K562 (cell line): Measurements from ENCODE around the gene BUB3. TPM values are rescaled to one million over a fixed set of nuclear protein-coding genes. Genes with fewer than 3 reads are reported as not detected.

Experiments
- ATAC-seq: fragments of 200-7000 bp; cut with Tn5 transposase; 3 replicates; pipeline ENCODE4 v1.9.1; 2020; ENCODE audit warnings: moderate library complexity
- BruUV-seq: library from RNA; stranded (reverse); fragments of 400-500 nt; replicated peaks from 2 replicates; lab custom pipeline; 2021; lab: Mats Ljungman, UMichigan
- CTCF ChIA-PET: fragments of 300-600 bp; formaldehyde crosslinking; extraction: SDS; loops from one replicate; lab custom pipeline; 2021; ENCODE audit warnings: low intra/inter-chr PET ratio; lab: Yijun Ruan, JAX
- POLR2A ChIA-PET: fragments of 300-600, 350-650 bp; sonication (Branson Sonifier 250); formaldehyde crosslinking; extraction: SDS; loops from one replicate; lab custom pipeline; 2021; ENCODE audit warnings: antibody characterized with exemption, inconsistent platforms; lab: Yijun Ruan, JAX
- DNase-seq, 4 experiments: peaks; one replicate each; pipeline versions ENCODE4 v3.0.0 to v3.0.0-alpha.2; 2011 to 2018; ENCODE audit warnings: low spot score in 3 of 4, mixed read lengths in 3 of 4; ENCODE audit errors: extremely low read depth in 1 of 4
- FAIRE-seq: peaks from 2 replicates; lab custom pipeline; 2011; peaks lifted over from hg19 to GRCh38; lab: Jason Lieb, UNC
- H2AFZ ChIP-seq: 2 replicates; pipeline ENCODE4 v1.6.0; 2011; ENCODE audit warnings: low read depth, low read length, control low read depth, inconsistent platforms
- H3K27ac ChIP-seq: fragments of 200-600 bp; 3 replicates; pipeline ENCODE4 v1.8.0; 2011; ENCODE audit warnings: low read depth, mild to moderate bottlenecking, control low read depth, inconsistent platforms, low read length, moderate library complexity, mixed read lengths; ENCODE audit errors: extremely low read depth
- H3K27me3 ChIP-seq, 2 experiments: fragments of 300-600 bp in 1 of 2; 2 replicates in 1 of 2; 3 replicates in 1 of 2; pipeline versions ENCODE4 v1.6.0 to v1.8.0; 2011; ENCODE audit warnings: inconsistent platforms in 2 of 2, low read length in 2 of 2, mild to moderate bottlenecking in 1 of 2, mixed read lengths in 1 of 2, moderate library complexity in 1 of 2; ENCODE audit not compliant: control insufficient read depth in 2 of 2, insufficient read depth in 2 of 2
- H3K36me3 ChIP-seq: fragments of 300-600 bp; 3 replicates; pipeline ENCODE4 v1.8.0; 2011; ENCODE audit warnings: mild to moderate bottlenecking, low read length, inconsistent platforms; ENCODE audit not compliant: control insufficient read depth, insufficient read depth
- H3K4me1 ChIP-seq, 2 experiments: fragments of 200-600 bp in 1 of 2; replicated peaks in 1 of 2; 2 replicates in 1 of 2; 3 replicates in 1 of 2; pipeline versions ENCODE4 v1.5.1 to v1.8.0; 2011; ENCODE audit warnings: inconsistent platforms in 2 of 2, low read length in 2 of 2, mild to moderate bottlenecking in 1 of 2, mixed read lengths in 1 of 2, moderate library complexity in 1 of 2; ENCODE audit not compliant: control insufficient read depth in 2 of 2, insufficient read depth in 2 of 2
- H3K4me2 ChIP-seq: 2 replicates; pipeline ENCODE4 v1.6.1; 2011; ENCODE audit warnings: low read length, control low read depth, inconsistent platforms, mixed read lengths; ENCODE audit not compliant: insufficient read depth
- H3K4me3 ChIP-seq: fragments of 200-600 bp; sonication (generic), shearing (Covaris generic); 2 replicates; pipeline ENCODE4 v1.5.1; 2016; ENCODE audit warnings: control low read depth, inconsistent platforms
- H3K79me2 ChIP-seq: fragments of 200-600 bp; 3 replicates; pipeline ENCODE4 v1.8.0; 2011; ENCODE audit warnings: low read length, inconsistent platforms; ENCODE audit not compliant: control insufficient read depth, insufficient read depth
- H3K9ac ChIP-seq, 2 experiments: 2 replicates each; pipeline versions ENCODE4 v1.6.0 to v1.6.1; 2011; ENCODE audit warnings: low read depth in 2 of 2, low read length in 2 of 2, control low read depth in 1 of 2, inconsistent platforms in 1 of 2, mild to moderate bottlenecking in 1 of 2, mixed read lengths in 1 of 2; ENCODE audit not compliant: insufficient read depth in 1 of 2
- H3K9me1 ChIP-seq: one replicate; pipeline ENCODE4 v1.6.0; 2011; ENCODE audit warnings: inconsistent platforms, mild to moderate bottlenecking, low read length, moderate library complexity; ENCODE audit not compliant: control insufficient read depth, insufficient read depth
- H3K9me3 ChIP-seq: replicated peaks from 2 replicates; pipeline ENCODE4 v1.5.1; 2011; ENCODE audit warnings: low read depth, low read length, inconsistent platforms; ENCODE audit not compliant: control insufficient read depth, insufficient read depth
- H4K20me1 ChIP-seq: replicated peaks from 2 replicates; pipeline ENCODE4 v1.6.1; 2011; ENCODE audit warnings: low read length, inconsistent platforms, mixed read lengths; ENCODE audit not compliant: control insufficient read depth, insufficient read depth
- ARID1B ChIP-seq: fragments of 450-650 bp; IDR thresholded peaks from 2 replicates; pipeline ENCODE4 v1.6.1; 2016; ENCODE audit warnings: antibody characterized with exemption, mild to moderate bottlenecking, inconsistent platforms
- ATF3 ChIP-seq, 2 experiments: fragments of 450-650 bp in 1 of 2; sonication (generic) in 1 of 2; formaldehyde crosslinking in 1 of 2; IDR thresholded peaks in 1 of 2; conservative IDR thresholded peaks in 1 of 2; 2 replicates each; pipeline versions ENCODE4 v1.6.1 to v1.8.1; 2016 to 2023; ENCODE audit warnings: mild to moderate bottlenecking in 2 of 2, moderate library complexity in 2 of 2, inconsistent platforms in 1 of 2, missing genetic modification reagents in 1 of 2
- BHLHE40 ChIP-seq: IDR thresholded peaks from 2 replicates; pipeline ENCODE4 v1.6.1; 2011; ENCODE audit warnings: low read length, improper control_type of control experiment
- CBFA2T2 ChIP-seq: fragments of 450-650 bp; conservative IDR thresholded peaks from 2 replicates; pipeline ENCODE4 v1.6.1; 2017; ENCODE audit warnings: mild to moderate bottlenecking
- CBFA2T3 ChIP-seq: fragments of 450-650 bp; IDR thresholded peaks from 2 replicates; pipeline ENCODE4 v1.6.1; 2017
- CEBPG ChIP-seq, 3 experiments: fragments of 200-800 bp in 1 of 3; sonication (Bioruptor generic) in 1 of 3; sonication (generic) in 1 of 3; formaldehyde crosslinking in 1 of 3; IDR thresholded peaks in 2 of 3; conservative IDR thresholded peaks in 1 of 3; 2 replicates each; pipeline versions ENCODE4 v1.6.1 to v1.8.0; 2016 to 2022; ENCODE audit warnings: missing compliant biosample characterization in 2 of 3, missing genetic modification characterization in 2 of 3, mild to moderate bottlenecking in 1 of 3, missing genetic modification reagents in 1 of 3
- FOS ChIP-seq: IDR thresholded peaks from 3 replicates; pipeline ENCODE4 v1.6.1; 2011; ENCODE audit not compliant: insufficient read length; ENCODE audit errors: extremely low read depth
- FOSL1 ChIP-seq: fragments of 200-800 bp; sonication (Bioruptor generic); conservative IDR thresholded peaks from 2 replicates; pipeline ENCODE4 v1.6.1; 2016; ENCODE audit warnings: missing genetic modification characterization, missing compliant biosample characterization
- JUND ChIP-seq, 2 experiments: IDR thresholded peaks; 2 replicates in 1 of 2; 3 replicates in 1 of 2; pipeline ENCODE4 v1.6.1; 2011; ENCODE audit warnings: borderline replicate concordance in 2 of 2, low read depth in 2 of 2, low read length in 2 of 2, improper control_type of control experiment in 1 of 2, missing biosample characterization in 1 of 2, missing genetic modification characterization in 1 of 2, missing genetic modification reagents in 1 of 2
- KDM1A ChIP-seq, 2 experiments: fragments of 450-650 bp; IDR thresholded peaks; 2 replicates each; pipeline ENCODE4 v1.6.1; 2016; ENCODE audit warnings: mild to moderate bottlenecking in 2 of 2
- NCOR1 ChIP-seq: fragments of 450-650 bp; IDR thresholded peaks from 2 replicates; pipeline ENCODE4 v1.6.1; 2016; ENCODE audit warnings: mild to moderate bottlenecking, moderate library complexity
- PREB ChIP-seq: sonication (generic); formaldehyde crosslinking; IDR thresholded peaks from 2 replicates; pipeline ENCODE4 v1.8.1; 2023; ENCODE audit warnings: mild to moderate bottlenecking, missing genetic modification reagents
- SLC30A9 ChIP-seq: fragments of 250-450 bp; sonication (Bioruptor Pico); IDR thresholded peaks from 2 replicates; pipeline ENCODE4 v1.8.0; 2022; ENCODE audit warnings: mild to moderate bottlenecking, moderate library complexity
- SMARCE1 ChIP-seq: fragments of 450-650 bp; IDR thresholded peaks from 2 replicates; pipeline ENCODE4 v1.7.1; 2016; ENCODE audit warnings: mild to moderate bottlenecking
- TAF9B ChIP-seq: fragments of 450-650 bp; IDR thresholded peaks from 2 replicates; pipeline ENCODE4 v1.6.1; 2018; ENCODE audit warnings: mild to moderate bottlenecking; ENCODE audit not compliant: partially characterized antibody
- TCF3 ChIP-seq: sonication (generic); formaldehyde crosslinking; IDR thresholded peaks from 2 replicates; pipeline ENCODE4 v1.4.0; 2020; ENCODE audit warnings: mild to moderate bottlenecking, missing genetic modification reagents
- TEAD4 ChIP-seq, 2 experiments: sonication (generic) in 1 of 2; formaldehyde crosslinking in 1 of 2; IDR thresholded peaks; 2 replicates each; pipeline versions ENCODE4 v1.6.1 to v1.8.0; 2012 to 2022; ENCODE audit warnings: borderline replicate concordance in 1 of 2, inconsistent platforms in 1 of 2, low read length in 1 of 2, mild to moderate bottlenecking in 1 of 2, missing genetic modification reagents in 1 of 2
- ZNF668 ChIP-seq: fragments of 250-450 bp; sonication (Bioruptor Pico); IDR thresholded peaks from 2 replicates; pipeline ENCODE4 v1.8.0; 2022; ENCODE audit warnings: mild to moderate bottlenecking, inconsistent platforms
- WGBS: fragments of 100-300 bp; shearing (Covaris generic); methylation state at CpG from one replicate; pipeline ENCODE4 v1.1.6; 2016; ENCODE audit warnings: low coverage, mixed read lengths; ENCODE audit not compliant: insufficient coverage; ENCODE audit errors: missing lambda C conversion rate; 5-methylcytosine and 5-hydroxymethylcytosine counted together
- in situ Hi-C: fragments of 300-500 bp; cut with MboI; formaldehyde crosslinking; loops from 4 replicates; pipeline ENCODE4 v1.15.0; 2018; ENCODE audit warnings: inconsistent platforms, mixed read lengths
- intact Hi-C: fragments of 100-400 bp; cut with micrococcal nuclease; formaldehyde crosslinking; loops from 2 replicates; pipeline ENCODE4 v1.14.2; 2022
- polyA plus RNA-seq, 8 experiments: library from polyadenylated mRNA; depleted of rRNA in 4 of 8; stranded (reverse) in 5 of 8; unstranded in 3 of 8; fragments of >200 nt; fragmentation: Nextera tagmentation in 2 of 8; fragmentation: Illumina TruSeq in 1 of 8; extraction: Ambion mirVana in 2 of 8; extraction: Trizol in 1 of 8; gene quantifications; 2 replicates each; pipeline versions ENCODE4 v1.2.1 to v1.2.3, GENCODE V29; 2011 to 2014; ENCODE audit warnings: inconsistent platforms in 1 of 8, missing spikeins in 1 of 8
- total RNA-seq, 7 experiments: library from RNA; depleted of rRNA in 6 of 7; stranded (reverse); fragments of >200 nt in 6 of 7; fragmentation: Illumina TruSeq in 2 of 7; extraction: Trizol in 2 of 7; gene quantifications; 2 replicates each; pipeline versions ENCODE4 v1.2.1 to v1.2.3, GENCODE V29; 2011 to 2021; ENCODE audit warnings: low replicate concordance in 1 of 7

BUB3 gene
- total and polyA plus RNA-seq, 9 of the 15 experiments (the other 6 are each of a cell fraction or from before 2014, with no cell fraction given) = 167 to 761 (median 225) TPM

GRCh38 chr10:123157210-123157609 lies 3.0 kb downstream of the BUB3 start:
- Histone ChIP-seq H3K4me2 (peak overlapping the region; percentile 93), H3K4me1 (peaks cover 4 to 33% of the 10 kb centered on the region in 2 experiments; a peak in 4 of 5 replicates), H3K9me1 (no peaks in the 10 kb centered on the region), H3K36me3 (peaks cover 75% of the 10 kb centered on the region), H2AFZ (no peak overlapping the region), H3K27me3 (no peaks in the 10 kb centered on the region), H3K4me3 (no peak overlapping the region), H4K20me1 (peaks cover 10% of the 10 kb centered on the region), H3K9ac (no peak overlapping the region), H3K9me3 (no peaks in the 10 kb centered on the region), H3K27ac (no peak overlapping the region), H3K79me2 (peaks cover 80% of the 10 kb centered on the region)
- peak in 1 of 4 experiments; percentile 13 for DNase-seq
- in situ Hi-C loops = no loop called here
- CTCF ChIA-PET = no interaction called here
- no peak for ATAC-seq
- WGBS = 13% methylated on average over 3 of the region's 3 CpGs
- POLR2A ChIA-PET = interaction anchor here (1.0 kb wide), 1 partner anchor 22 kb away, joined by 3 read pairs; no protein-coding TSS in a partner anchor
- no TSS peak for BruUV-seq
- peak; percentile 65 for TF ChIP-seq CBFA2T3
- no peak for TF ChIP-seq PREB (CRISPR knock-in tag)
- TF ChIP-seq CEBPG (CRISPR knock-in tag; IDR thresholded peaks at IDR 0.05) = no peak
- 0 out of 4 replicates have a peak, but pooled peaks of 1 of the 2 experiments have one; percentile 20 for TF ChIP-seq CEBPG (tag; conservative IDR thresholded peaks at IDR 0.05 in 1 of 2, IDR thresholded peaks at IDR 0.05 in 1 of 2)
- peak; percentile 19; the same call in 1 of the 2 replicates for TF ChIP-seq CBFA2T2
- 0 out of 2 replicates have a peak, but pooled peaks have one; percentile 14 for TF ChIP-seq NCOR1
- TF ChIP-seq TCF3 (CRISPR knock-in tag) = peak; percentile 19; the same call in 1 of the 2 replicates
- peak; percentile 61 for TF ChIP-seq TEAD4 (IDR thresholded peaks at IDR 0.05; ENCODE audit: low read length)
- TF ChIP-seq TEAD4 (CRISPR knock-in tag; IDR thresholded peaks at IDR 0.05; ENCODE audit: borderline replicate concordance) = no peak
- peak; percentile 56 for TF ChIP-seq FOSL1 (tag)
- TF ChIP-seq ZNF668 (CRISPR knock-in tag) = no peak
- 0 out of 4 replicates have a peak, but pooled peaks of 1 of the 2 experiments have one; percentile 8 for TF ChIP-seq KDM1A (IDR thresholded peaks at IDR 0.05)
- peak; percentile 55; the same call in 1 of the 2 replicates for TF ChIP-seq ARID1B
- TF ChIP-seq FOS = no peak
- 0 out of 2 replicates have a peak, but pooled peaks have one; percentile 36 for TF ChIP-seq JUND (IDR thresholded peaks at IDR 0.05; ENCODE audit: borderline replicate concordance, low read depth, low read length)
- TF ChIP-seq JUND (tag; IDR thresholded peaks at IDR 0.05; ENCODE audit: borderline replicate concordance, low read depth, low read length) = no peak
- TF ChIP-seq TAF9B = no peak
- peak; percentile 7; the same call in 1 of the 2 replicates for TF ChIP-seq BHLHE40
- 0 out of 2 replicates have a peak, but pooled peaks have one; percentile 31 for TF ChIP-seq SMARCE1
- peak; percentile 34; the same call in 1 of the 2 replicates for TF ChIP-seq ATF3 (IDR thresholded peaks at IDR 0.05)
- no peak for TF ChIP-seq ATF3 (CRISPR knock-in tag; conservative IDR thresholded peaks at IDR 0.05)
- TF ChIP-seq SLC30A9 (CRISPR knock-in tag) = no peak
- FAIRE-seq = peak; percentile 19
- intact Hi-C loops = no loop called here
